ENCODE results near the gene APBA2.

The APBA2 gene

GRCh38 chr15:28902856-28903255 is 17.1 kb downstream of the APBA2 start:
- FAIRE-seq (no peak), DNase-seq (ENCODE audit: insufficient read length, low spot score) (no peak)
- TF ChIP-seq, protein P1, sequence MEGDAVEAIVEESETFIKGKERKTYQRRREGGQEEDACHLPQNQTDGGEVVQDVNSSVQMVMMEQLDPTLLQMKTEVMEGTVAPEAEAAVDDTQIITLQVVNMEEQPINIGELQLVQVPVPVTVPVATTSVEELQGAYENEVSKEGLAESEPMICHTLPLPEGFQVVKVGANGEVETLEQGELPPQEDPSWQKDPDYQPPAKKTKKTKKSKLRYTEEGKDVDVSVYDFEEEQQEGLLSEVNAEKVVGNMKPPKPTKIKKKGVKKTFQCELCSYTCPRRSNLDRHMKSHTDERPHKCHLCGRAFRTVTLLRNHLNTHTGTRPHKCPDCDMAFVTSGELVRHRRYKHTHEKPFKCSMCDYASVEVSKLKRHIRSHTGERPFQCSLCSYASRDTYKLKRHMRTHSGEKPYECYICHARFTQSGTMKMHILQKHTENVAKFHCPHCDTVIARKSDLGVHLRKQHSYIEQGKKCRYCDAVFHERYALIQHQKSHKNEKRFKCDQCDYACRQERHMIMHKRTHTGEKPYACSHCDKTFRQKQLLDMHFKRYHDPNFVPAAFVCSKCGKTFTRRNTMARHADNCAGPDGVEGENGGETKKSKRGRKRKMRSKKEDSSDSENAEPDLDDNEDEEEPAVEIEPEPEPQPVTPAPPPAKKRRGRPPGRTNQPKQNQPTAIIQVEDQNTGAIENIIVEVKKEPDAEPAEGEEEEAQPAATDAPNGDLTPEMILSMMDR (IDR thresholded peaks at IDR 0.05; ENCODE audit: insufficient read depth, missing control alignments) = no peak

DNA sequence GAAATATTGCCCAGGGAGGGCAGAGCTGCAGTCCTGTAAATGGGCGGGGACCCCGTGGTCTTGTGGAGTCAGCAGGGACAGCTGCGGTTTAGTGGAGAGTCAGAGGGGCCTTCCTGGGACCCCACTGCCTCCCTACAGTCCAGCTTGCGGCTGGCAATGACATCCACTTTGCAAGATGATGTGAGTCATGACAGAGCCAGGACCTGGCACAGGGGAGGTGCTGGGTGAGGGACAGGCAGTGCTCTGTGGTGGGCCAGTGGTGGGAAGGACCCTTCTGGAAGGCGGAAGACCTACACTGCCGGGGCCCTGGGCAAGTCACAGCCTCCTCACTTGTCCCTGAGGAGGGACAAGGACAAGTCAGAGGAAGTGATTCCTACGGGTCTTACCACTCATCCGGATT is 17.8 kb downstream of the APBA2 start:
- DNase-seq (ENCODE audit: insufficient read length, low spot score) = no peak
- FAIRE-seq = no peak
- TF ChIP-seq, protein P1 (IDR thresholded peaks at IDR 0.05; ENCODE audit: insufficient read depth, missing control alignments) = no peak

GRCh38 chr15:28904003-28904402 is 18.2 kb downstream of the APBA2 start:
- TF ChIP-seq, protein P1 (IDR thresholded peaks at IDR 0.05; ENCODE audit: insufficient read depth, missing control alignments) = no peak
- DNase-seq (ENCODE audit: insufficient read length, low spot score) (no peak), FAIRE-seq (no peak)

GRCh38 chr15:28904541-28905315 is 19.0 kb downstream of the APBA2 start:
- TF ChIP-seq, protein P1 (IDR thresholded peaks at IDR 0.05; ENCODE audit: insufficient read depth, missing control alignments) = no peak
- DNase-seq (ENCODE audit: insufficient read length, low spot score) = no peak
- FAIRE-seq = no peak

DNA sequence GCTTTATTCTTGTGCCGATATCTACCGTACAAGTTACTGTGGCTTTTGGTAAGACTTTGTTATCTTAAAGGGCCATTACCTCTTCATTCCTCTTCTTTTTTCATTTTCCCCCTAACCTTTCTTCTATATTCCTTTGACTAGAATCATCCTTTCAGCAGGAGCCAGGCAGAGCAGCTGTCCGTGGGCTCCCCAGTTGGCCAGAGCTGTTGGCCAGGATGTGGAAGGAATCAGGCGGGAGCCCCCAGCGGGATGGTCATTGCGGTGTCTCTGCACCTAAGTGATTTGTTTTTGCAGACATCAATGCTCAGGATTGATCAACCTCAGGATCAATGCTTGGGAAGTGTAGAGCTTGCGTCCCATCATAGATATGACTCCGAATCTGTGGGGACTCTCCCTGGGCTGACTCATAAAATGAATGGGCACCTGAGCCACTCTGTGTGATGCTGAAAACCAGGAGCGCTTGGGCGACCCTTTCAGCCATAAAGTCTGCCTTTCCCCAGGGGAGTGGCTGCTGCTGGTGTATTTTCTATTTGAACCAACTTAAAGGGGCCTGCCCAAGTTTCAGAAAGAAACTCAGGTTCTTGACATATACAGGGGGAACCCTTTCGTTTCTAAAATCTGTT is 21.7 kb downstream of the APBA2 start:
- DNase-seq (ENCODE audit: insufficient read length, low spot score) = no peak
- no peak for FAIRE-seq

DNA sequence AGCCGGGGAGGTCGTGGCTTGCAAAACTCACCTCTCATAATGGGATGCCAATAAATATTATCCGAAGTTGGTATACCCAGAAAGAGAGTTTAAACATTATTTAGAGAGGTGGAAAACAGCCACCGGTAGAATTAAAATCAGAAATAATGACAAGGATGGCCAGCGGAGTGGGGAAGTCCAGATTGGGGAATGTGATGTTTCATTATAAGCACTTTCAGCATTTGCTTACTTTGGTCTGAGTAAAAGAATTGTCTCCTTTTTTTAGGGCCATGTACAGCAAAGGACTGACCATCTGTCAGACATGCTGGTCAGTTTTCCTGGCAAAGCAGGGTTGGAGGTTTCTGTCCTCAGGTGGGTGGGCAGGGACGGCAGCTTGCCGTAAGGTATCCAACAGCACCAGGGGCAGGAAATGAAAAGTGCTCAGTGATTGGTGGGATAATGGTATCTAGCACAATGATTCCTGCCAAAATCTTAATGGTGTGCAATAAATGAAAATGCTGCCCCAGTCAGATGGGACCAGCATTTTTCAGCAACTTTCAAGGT is 24.3 kb downstream of the APBA2 start:
- TF ChIP-seq, protein P1 (IDR thresholded peaks at IDR 0.05; ENCODE audit: insufficient read depth, missing control alignments) = no peak
- DNase-seq (ENCODE audit: insufficient read length, low spot score) (no peak), FAIRE-seq (no peak)

More for the DNA sequence above, 21.7 kb downstream of the APBA2 start:
- TF ChIP-seq, protein P1 (IDR thresholded peaks at IDR 0.05; ENCODE audit: insufficient read depth, missing control alignments) = no peak
